RPMI7951 (cell line): ENCODE measurements around the gene GNAL. TPM values are rescaled to one million over a fixed set of nuclear protein-coding genes. Genes with fewer than 3 reads are reported as not detected.

Source experiments
- DNase-seq: peaks from one replicate; pipeline ENCODE4 v3.0.0-alpha.2; 2012; ENCODE audit warnings: low read depth
- total RNA-seq: library from RNA; depleted of rRNA; stranded (reverse); fragments of >200 nt; shearing (Covaris generic); gene quantifications from 2 replicates; pipeline ENCODE4 v1.2.3, GENCODE V29; 2014

GNAL gene
- total RNA-seq, 1 experiment from 2014 or later = not detected

DNA sequence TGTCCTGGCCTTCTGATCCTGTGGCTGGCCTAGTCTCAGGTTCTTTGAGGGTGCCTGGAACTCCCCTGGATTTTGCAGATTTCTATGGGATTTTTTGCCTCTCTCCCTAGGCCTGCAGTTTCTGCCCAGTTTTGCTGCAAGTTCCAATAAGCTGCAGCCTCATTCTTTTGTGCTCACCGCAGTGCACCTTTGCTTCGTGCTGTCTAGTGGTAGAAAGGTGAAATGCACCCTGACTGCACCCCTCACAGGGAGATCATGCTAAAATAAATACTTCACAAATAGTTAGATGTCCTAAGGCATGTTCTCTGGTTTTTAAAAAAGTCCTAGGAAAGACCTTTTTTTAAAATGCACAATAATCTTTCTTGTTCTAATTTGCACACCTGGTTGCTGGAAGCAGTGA lies 72.5 kb downstream of the GNAL start:
- DNase-seq = no peak

DNA sequence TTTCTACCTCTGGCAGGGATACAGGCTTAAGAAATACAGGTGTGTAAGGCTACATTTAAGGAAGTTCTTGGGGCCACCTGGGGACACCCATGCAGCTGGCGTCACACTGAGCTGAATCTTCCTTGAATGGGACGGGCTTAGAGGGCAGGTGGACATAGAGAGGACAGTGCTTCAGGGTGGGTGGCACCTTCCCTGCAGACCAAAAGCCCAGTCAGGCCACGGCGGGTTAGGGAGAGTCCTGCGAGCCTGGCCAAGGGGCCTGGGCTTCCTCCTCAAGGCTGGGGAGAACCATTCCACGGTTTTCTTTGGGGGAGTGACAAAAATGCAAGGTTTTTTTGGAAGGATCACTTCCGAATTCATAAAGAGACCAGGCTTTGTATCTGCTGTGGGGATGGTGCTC lies 73.4 kb downstream of the GNAL start:
- DNase-seq = no peak

DNA sequence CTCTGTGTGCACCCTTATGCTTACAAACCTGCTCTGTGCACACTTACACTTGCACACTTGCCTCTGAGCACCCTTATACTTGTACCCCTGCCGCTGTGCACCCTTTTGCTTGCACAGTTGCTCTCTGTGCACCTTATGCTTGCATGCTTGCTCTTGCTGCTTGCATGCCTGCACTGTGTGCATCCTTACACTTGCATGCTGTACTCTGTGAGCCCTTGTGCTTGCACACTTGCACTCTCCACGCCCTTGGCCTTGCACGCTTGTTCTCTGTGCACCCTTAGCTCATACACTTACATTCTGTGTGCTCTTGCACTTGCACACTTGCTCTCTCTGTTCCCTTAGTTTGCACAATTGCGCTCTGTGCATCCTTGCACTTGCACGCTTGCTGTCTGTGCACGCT lies 78.3 kb downstream of the GNAL start:
- DNase-seq = no peak

DNA sequence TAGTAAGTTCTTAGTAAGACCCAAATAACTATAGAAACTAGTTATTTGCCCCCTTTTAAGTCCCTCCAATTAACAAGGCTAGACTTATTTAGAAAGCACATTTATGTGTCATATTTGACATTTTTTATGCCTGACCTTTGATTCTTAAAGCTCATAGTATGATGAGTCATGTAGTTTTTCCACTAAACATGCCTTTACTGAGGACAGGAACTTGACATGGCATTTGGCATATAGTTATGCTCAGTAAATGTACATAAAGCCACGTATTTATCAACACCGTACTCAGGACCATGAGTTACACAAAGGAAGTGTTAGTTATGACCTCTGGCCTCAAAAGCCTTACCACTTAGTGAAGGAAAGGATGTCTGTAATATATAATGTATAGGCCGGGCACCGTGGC lies 78.9 kb downstream of the GNAL start:
- DNase-seq = no peak

DNA sequence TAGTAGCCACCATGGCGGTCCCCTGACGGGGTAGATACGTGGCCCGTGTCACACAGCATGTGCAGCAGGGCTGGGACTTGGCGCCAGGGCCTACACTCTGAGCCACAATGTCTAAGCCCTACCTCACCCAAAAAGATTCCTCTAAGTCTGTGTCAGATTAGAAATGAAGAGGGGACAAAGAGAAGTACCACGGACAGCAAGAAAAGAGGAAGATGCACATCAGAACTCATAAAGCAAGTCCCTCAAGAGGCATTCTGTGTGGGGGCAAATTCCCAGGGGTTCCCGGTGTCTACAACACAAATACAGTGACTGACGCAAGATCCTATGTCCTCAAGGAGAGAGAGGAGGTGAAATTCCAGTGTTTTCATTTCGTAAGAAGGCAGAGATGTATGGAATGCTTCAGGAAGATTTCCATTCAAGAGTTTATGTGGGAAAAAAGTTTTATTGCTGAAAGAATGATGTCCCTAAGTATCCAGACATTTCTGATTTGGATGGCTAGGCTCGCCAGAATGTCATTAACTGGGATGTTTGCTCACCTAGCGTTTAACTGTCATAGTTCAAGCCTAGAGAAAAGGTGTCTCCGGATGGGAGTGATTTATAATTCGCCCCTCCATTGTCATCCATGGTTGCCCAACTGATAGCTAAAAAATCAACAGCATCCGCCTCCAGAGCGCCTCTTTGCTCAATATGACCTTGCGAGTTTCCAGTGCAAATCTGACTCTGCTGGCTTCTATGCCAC lies 86.5 kb downstream of the GNAL start:
- no peak for DNase-seq

DNA sequence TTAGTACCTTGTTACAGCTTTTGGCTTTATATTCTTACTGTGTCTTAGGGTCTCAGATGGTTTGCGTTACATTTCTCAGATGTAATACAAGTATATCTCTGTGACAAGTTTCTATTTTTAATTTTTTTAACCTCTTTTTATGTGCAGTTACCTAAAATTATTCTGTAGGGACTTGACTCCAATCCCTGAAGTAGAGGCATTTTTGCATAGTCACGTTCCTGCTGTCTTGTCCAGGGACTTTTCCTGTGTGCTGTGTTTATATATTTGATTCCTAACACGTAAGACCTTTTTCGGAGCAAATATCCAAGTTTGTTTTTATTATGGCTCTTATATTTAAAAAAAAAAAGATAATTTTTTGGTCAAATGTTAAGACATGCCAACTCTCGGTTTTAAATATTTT lies 91.0 kb downstream of the GNAL start:
- DNase-seq = no peak

DNA sequence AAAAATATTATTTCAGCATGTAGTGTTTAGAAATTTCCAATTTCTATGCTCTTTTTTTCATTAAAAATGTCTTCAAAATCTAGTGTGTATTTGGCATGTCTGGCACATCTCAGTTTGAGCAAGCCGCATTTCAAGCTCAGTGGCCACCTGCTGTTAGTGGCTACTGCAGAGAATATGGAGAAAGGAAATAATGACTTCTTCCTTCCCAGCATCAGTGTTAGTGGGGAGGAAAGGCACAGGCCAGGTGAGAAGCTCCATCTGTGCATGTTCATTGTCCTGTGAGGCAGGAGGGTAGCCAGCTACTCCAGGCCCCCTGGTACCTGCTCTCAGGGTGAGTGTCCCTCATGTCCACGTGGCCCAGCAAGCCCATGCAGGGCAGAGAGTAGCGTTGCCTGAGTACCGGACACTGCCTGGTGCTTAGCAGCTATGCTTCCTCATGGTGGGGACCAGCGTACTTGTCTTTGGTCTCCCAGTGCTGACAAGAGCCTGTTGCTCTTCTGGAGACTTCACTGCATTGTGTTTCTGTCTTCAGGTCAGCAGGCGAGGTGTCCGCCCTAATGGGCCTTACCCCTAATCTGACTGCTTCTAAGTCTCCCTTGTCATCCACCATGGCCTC lies 94.8 kb downstream of the GNAL start:
- DNase-seq = no peak

DNA sequence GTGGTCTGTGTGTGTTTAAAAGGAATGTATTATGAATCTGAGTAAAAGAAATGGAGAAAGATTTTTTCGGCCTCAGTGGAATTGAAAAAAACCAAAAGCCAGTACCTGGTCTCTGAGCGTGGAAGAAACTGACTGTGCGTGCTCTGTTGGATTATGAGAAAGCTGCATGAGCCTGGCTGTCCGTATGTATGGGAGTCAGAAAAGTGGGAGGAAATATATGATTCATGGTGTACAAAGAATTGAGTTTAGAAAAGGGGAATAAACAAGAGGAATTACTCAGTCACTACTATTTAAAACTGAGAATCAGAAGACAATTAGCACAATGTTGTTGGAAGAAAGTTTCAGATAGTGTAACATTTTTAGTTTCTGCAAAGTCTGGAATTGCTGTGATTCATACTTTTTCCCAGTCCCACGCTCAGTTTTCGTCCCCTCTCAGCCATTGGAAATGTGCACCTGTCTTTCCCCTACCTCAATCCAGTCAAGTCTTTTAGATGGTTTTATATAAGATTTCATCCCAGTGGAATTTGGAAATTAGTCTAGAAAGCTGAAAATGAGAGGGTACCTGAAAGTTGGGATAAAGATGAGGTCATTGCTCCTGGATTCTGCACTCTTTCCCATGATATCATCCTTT lies 95.7 kb downstream of the GNAL start:
- DNase-seq = no peak

DNA sequence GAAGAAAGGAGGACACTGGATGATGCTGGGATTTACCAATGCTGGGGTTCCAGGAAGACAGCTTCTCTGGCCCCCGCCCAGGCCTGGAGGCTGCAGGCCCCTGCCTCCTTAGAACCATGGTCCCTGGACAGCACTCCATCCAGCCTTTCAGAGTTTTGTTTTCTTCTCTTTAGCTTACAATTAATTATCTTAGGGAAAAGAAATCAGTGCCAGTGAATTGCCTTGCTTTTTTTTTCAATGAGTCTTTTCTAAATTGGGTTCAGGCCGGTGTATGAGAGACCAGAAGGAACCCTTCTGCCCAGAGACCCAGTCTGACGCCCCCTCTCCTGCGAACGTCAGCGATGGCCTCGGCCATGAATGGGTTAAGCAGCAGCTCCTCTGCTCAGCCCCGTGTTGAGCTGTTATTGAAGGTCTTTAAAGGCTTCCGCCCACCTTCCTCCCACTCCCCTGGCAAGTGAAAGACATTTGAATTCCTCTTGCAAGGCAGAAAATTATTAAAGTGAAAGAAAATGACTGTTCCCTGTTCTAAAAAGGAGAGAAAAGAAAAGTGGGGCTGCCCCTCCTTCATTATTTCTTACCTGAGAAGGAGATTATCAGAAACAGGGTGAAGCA lies 96.5 kb downstream of the GNAL start:
- DNase-seq = no peak

DNA sequence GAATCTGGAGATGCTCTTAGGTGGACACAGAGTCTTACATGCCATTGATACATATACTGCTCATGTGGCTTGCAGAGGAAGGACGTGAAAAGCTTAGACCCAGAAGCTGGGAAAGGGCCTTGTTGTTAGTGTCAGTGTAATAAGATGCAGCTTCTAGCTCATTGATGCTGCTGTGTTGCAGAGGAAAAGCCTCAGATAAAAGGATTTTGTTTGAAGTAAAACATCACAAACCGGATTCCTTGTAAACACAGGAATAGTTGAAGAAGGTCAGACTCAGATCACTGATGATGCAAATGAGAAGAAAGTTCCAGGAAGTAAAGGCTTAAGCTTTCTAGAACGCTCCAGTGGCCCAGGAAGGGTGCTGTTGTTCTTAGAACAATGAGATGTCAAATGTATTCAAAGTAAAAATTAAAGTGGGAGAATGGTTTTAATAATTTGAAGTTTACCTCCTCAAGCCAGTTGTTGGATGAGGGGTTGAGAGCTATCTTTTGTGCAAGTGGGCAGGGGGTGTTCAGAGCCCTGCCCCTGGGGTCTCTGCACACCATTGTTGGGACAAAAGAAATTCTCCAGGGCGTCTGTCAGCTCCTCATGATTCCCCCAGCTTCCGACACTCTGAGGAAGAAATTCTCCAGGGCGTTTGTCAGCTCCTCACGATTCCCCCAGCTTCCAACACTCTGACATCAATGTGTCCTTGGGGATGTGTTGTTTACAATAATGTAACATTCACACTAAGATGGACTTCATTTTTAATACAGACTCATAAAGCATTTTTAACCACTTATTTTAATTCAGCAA lies 100.8 kb downstream of the GNAL start:
- no peak for DNase-seq

DNA sequence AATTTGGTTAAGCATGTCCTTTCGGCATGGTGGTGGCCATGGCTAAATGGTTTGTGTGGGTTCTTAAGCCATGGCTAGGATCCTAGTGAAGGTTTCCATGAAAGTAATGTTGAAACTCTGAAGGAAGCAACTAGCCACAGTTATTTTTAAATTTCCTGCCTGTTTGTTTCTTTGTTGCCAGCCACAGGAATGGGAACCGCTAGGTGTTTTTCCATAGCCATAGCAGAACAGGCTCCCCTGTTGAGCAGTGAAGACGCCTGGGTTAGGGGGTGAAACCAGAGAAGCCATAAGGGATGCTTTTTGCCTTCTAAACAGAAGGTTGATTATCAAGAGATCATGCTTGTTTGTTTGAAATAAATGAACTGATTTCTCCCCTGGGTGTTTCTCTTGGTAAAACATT lies 102.1 kb downstream of the GNAL start:
- no peak for DNase-seq

DNA sequence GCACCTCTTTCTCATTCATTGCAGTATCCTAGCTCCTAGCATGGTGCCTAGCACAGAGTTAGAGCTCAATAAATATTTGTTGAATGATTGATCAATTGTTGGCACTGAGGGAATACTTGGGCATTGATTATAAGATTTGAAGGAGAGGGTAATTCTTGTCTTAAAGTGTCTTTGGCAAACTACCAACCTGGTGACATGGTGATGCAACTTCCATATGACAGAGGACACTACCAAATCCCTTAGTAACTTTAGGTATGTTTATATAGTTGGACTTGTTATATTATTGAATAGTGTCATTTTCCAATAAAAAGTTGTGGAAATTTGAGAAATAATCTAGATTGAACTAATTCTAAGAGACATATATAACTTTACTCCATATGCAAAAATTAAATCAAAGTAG lies 103.6 kb downstream of the GNAL start:
- DNase-seq = no peak

DNA sequence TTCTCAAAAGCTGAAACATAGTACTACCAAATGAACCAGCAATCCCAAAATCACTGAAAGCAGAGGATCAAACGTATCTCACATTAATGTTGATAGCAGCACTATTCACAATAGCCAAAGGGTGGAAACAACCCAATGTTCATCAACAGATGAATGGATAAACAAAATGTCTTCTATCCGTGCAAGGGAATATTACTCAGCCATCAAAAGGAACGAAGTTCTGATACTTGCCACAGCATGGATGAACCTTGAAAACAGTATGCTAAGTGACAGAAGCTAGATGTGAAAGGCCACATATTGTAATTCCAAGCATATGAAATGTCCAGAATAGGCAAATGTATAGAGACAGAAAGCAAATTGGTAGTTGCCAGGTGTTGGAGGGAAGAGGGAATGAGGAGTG lies 105.1 kb downstream of the GNAL start:
- DNase-seq = no peak

DNA sequence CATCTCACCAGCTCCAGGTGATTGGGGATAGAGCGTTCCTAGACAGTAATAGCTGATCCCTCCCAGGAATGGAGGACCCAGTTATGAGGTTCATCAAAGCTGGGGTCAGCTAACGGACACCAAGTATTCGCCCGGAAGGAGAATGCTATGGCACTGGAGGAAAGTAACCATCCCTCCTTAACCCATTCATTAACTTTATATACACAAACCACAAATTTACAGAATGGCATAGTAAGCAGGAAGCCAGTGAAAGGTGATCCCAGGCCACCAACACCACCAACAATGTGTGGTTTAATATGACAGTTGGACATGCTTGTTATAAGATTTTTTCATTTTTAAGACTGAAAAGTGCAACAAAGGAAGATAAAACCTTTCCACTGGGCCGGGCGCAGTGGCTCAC lies 106.9 kb downstream of the GNAL start:
- DNase-seq = no peak

DNA sequence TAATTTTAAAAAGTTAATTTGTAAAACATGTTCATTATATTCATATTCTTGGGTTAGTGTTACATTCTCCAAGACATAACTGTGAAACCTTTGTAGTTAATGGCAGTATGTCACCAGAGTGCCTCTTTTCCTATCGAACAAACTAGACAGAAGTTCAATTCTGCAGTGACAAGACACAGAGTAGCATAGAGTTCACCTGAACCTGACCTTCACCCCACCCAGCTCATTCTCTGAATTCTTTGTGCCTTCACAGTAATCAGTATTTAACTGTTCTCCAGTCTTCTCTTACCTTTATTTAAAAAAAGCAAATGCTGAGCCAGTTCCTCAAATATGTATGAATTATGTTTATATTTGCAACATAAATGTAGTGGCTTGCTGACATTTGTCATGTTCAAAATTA lies 109.2 kb downstream of the GNAL start:
- DNase-seq = no peak

DNA sequence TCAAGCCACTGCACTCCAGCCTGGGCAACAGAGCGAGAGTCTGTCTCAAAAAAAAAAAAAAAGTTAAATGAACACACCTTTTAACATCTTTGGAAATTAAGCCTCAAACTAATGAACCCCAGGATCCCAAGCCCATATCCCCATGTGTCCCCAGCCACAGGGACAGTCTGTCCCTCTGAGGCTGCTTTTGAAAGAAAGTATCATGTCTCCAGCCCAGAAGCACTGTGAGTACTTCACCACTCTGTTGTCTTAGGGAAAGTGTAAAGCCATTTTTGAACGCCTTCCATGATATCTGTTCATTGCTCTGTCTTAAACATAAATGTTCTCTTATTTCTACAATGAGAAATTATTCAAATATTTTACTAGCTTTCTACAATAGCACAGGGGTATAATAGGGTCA lies 110.0 kb downstream of the GNAL start:
- no peak for DNase-seq

DNA sequence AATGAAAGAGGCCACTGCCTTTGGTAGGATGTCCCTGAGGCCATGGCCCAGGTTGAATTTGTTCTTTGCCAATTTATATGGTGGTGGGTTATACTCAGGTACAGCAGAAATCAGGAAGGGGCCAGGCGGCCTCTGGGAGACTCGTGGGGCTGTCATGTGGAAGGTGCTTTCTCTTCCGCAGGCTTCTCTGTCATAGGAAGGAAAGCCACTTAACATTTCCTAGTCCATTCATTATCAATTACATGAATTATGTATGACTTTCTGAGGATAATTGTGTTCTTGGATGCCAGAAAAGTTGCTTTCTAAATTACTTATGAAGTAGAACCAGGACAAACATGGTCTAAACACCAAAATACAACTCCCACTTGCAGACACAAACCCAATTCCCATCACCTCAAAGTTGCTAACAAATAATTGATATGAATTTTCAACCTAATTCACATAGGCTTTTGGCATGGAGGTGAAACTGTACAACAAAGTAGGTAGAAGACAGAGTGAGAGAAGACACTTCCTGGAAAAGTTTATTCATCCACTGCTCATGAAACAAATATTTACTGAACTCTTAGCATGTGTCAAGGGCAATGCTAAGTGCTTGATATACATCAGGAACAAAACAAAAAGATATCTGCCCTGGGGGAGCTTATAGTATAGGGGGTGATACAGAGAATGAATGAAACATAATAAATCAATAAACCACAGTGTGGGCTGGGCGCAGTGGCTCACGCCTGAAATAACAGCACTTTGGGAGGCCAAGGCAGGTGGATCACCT lies 111.7 kb downstream of the GNAL start:
- DNase-seq = no peak

DNA sequence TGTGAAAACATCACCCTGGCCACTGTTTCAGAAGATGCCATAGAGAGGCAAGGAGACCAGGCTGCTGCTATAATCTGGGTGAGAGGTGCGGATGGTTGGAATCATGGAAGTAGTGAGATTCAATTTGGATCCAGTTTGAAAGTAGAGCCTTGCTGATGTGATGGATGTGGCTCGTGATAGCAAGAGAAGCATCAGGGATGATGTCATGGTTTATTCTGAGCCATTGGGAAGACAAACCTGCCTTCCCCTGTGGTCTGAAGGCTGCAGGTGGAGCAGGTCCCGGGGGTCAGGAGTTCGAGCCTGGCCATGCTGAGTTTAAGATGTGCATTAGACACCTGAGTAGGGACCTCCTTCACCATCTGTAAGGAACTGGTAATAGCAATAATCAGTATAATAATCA lies 112.5 kb downstream of the GNAL start:
- no peak for DNase-seq

DNA sequence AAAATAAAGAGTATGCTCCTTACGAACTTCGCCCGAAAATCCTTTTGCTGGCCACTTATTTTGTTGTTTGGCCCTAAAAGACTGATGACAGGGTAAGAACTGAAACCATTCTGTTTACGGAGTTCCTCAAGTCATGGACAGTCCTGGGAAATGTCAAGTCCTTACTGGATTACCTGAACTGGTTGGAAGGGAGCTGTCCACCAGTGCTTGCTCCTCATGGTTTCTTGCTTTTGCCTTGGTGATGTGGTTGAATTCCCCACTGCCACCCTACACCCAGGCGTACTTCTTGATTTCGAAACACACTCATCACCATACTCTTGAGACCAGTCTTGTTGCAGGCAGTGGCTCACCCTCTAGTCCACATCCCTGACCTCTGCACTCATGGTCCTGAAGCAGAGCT lies 113.1 kb downstream of the GNAL start:
- no peak for DNase-seq

DNA sequence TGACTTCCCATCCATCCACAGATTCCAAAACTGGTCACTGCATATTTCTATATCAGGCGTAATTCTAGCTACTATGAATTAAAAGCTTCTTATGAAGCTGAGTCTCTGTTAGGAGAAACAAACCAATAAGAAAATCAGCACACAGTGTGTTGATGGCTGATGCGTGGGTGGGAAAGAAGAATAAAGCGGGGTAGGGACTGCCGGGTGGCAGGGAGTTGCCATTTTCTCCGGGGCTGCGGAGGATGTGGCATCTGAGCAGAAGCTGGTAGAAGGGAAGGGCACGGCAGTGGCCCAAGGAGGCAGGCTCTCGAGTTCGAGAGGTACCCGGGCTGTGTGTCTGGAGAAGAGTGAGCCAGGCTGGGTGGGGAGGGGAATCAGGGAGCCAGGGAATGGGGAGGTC lies 113.5 kb downstream of the GNAL start:
- DNase-seq = no peak

DNA sequence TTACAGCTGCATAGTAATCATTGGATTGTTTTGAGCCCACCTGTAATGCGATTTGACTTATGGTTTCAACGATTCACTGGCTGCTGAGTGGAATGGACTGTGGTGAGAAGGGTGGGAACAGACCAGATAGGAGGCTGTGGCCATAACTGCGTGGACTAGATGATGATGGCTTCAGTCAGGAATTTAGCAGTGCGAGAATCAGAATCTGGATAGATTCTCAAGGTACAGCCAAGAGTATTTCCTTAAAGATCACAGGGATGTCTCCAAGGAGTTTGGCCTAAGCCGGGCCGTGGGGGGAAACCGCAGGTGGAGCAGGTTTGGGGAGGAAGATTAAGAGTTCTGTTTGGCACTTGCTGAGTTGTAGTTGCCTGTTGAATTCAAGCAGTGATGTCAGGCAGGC lies 118.2 kb downstream of the GNAL start:
- DNase-seq = no peak
